ENCODE measurements around the gene ALX1.

The ALX1 gene

DNA sequence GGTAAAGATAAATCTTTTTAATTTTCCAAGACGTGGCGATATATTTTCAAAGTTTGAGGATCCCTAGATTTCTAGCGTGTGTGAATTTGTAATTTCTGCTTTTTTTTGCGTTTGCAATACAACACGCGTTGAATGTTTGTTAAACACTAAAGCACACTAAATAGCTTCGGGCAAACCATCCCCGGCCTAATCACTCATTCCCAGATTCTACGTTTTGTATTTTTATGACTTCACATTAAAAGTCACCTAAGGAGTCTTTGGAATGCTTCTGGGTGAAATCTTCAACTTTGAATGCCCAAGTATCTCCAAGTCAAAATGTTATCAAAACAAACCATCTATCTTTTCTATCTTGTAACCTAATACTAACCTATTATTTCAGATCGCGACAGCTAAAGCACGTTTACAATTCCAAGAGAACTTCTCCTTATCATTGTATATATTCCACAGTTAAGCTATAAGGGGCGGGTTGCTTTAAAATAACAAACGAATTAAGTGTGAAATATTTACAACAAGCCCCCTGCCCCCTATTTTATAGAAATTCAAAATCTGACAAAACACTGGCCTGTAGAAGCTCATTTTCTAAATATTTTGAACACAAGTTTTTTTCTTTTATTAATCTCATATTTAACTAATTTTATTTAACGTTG, 1.1 kb downstream of the ALX1 start:
- TF ChIP-seq FOXP2 (optimal IDR thresholded peaks at IDR 0.05; ENCODE audit: control extremely low read depth, extremely low read length, insufficient read depth) = no peak
- TF ChIP-seq EZH2 (IDR thresholded peaks at IDR 0.05) = no peak
- no peak for TF ChIP-seq POLR2AphosphoS5 (IDR thresholded peaks at IDR 0.05; ENCODE audit: borderline replicate concordance, low read depth, low read length)
- Histone ChIP-seq H3K4me3 (peak overlapping the region; percentile 95), H3K9ac (ENCODE audit: insufficient read length) (peak overlapping the region; percentile 92), H3K9me3 (ENCODE audit: low read depth, low read length) (no peaks in the 10 kb centered on the region), H3K27ac (peak overlapping the region; percentile 93), H3K36me3 (ENCODE audit: insufficient read depth, low read length) (no peaks in the 10 kb centered on the region)
- no peak for DNase-seq (ENCODE audit: low read depth, low spot score)

DNA sequence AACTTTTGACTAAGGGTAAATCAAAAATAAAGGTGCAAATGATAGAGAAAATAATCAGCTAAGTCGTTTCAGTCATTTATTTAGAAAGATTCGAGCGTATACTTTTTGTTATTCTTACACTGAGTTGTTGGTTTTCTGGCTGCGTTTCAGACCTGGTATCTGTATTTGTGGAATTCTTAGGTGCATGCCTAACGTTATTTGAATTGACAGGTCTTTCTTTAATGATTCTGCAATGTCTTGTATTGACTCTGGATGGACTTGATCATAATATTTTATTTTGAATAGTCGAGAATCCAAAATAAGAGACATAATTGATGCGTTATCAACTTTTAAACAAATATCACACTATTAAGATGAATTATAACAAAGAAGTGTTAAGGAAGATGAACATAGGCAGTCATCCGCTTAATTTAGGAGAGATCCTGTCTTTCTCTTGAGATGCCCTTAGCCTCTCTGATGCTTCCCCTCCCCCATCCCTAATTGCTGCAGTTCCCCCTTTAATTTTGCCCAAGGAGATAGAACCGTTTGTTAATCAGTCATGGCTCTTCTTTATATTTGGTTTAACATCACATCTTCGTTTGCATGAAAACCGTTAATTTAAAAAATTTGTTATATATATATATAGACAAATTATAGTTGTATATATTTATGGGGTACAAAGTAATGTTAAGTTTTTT, 1.8 kb downstream of the ALX1 start:
- H3K9me3 ChIP-seq (ENCODE audit: low read depth, low read length) = no peaks in the 10 kb centered on the region
- H3K4me3 ChIP-seq = peak overlapping the region; percentile 95
- H3K9ac ChIP-seq (ENCODE audit: insufficient read length) = peak overlapping the region; percentile 92
- DNase-seq (ENCODE audit: low read depth, low spot score) = no peak
- H3K36me3 ChIP-seq (ENCODE audit: insufficient read depth, low read length) = no peaks in the 10 kb centered on the region
- peak overlapping the region; percentile 93; the same call in 1 of the 2 replicates for H3K27ac ChIP-seq
- TF ChIP-seq POLR2AphosphoS5 (IDR thresholded peaks at IDR 0.05; ENCODE audit: borderline replicate concordance, low read depth, low read length) = no peak
- TF ChIP-seq FOXP2 (optimal IDR thresholded peaks at IDR 0.05; ENCODE audit: control extremely low read depth, extremely low read length, insufficient read depth) = no peak

DNA sequence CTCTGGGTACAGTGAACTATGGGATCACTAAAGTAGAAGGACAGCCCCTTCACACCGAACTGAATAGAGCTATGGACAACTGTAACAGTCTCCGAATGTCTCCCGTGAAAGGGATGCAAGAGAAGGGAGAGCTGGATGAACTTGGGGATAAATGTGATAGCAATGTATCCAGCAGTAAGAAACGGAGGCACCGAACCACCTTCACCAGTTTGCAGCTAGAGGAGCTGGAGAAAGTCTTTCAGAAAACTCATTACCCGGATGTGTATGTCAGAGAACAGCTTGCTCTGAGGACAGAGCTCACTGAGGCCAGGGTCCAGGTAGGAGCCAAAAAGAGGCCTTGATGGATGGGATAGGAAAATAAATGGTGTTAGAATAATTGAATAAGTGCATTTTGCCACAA, 3.5 kb downstream of the ALX1 start:
- TF ChIP-seq FOXP2 (optimal IDR thresholded peaks at IDR 0.05; ENCODE audit: control extremely low read depth, extremely low read length, insufficient read depth) (no peak), EZH2 (IDR thresholded peaks at IDR 0.05) (no peak), POLR2AphosphoS5 (IDR thresholded peaks at IDR 0.05; ENCODE audit: borderline replicate concordance, low read depth, low read length) (no peak)
- Histone ChIP-seq H3K36me3 (ENCODE audit: insufficient read depth, low read length) (peaks cover 5% of the 10 kb centered on the region), H3K9ac (ENCODE audit: insufficient read length) (peak overlapping the region; percentile 67), H3K4me3 (peak overlapping the region; percentile 95), H3K9me3 (ENCODE audit: low read depth, low read length) (no peaks in the 10 kb centered on the region), H3K27ac (peak overlapping the region; percentile 53; the same call in 1 of the 2 replicates)
- DNase-seq (ENCODE audit: low read depth, low spot score) = no peak

DNA sequence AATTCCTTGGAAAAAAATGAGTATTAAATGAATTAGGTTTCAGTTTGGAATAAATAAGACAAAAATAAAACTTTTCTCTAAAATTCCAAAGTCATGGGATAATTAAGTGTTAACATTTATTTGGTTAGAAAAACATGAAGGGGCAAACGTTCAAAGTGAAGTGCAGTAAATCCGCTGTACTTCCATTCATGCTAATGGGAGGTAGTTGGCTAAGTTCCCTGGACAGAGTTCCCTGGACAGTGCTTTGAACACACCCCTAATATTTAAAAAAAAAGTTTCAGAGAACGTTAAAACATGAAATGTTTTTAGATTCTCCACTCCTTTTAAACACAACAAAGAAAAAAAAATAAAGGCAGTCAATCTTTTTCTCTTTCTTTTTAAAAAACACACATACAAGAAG, 16.3 kb downstream of the ALX1 start:
- TF ChIP-seq EZH2 (IDR thresholded peaks at IDR 0.05) (no peak), FOXP2 (optimal IDR thresholded peaks at IDR 0.05; ENCODE audit: control extremely low read depth, extremely low read length, insufficient read depth) (no peak), POLR2AphosphoS5 (IDR thresholded peaks at IDR 0.05; ENCODE audit: borderline replicate concordance, low read depth, low read length) (no peak)
- Histone ChIP-seq H3K4me3 (no peak overlapping the region), H3K9me3 (ENCODE audit: low read depth, low read length) (no peaks in the 10 kb centered on the region; the same call in 1 of the 2 replicates), H3K9ac (ENCODE audit: insufficient read length) (no peak overlapping the region), H3K36me3 (ENCODE audit: insufficient read depth, low read length) (peaks cover 17% of the 10 kb centered on the region), H3K27ac (no peak overlapping the region)
- DNase-seq (ENCODE audit: low read depth, low spot score) = no peak

DNA sequence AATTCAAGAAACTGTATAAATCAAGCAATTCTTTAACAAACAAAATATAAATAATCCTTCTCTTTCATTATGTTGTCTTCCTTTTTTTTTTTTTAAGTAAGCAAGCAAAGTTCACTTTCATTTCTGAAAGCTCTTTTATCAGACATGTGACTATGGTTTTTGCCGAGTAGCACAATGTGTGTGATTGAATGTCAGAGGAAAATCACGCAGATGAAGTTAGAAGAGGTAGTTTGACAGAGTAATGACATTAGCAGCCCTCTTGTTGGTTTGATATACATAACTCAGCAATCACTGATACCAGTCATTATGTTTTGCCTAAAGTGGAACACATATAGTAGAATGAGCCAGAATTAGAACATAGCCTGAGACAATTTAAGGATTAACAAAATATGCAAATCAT, 19.0 kb downstream of the ALX1 start:
- no peak for DNase-seq (ENCODE audit: low read depth, low spot score)
- Histone ChIP-seq H3K9ac (ENCODE audit: insufficient read length) (no peak overlapping the region), H3K27ac (peak overlapping the region; percentile 12; the same call in 1 of the 2 replicates), H3K4me3 (no peak overlapping the region), H3K36me3 (ENCODE audit: insufficient read depth, low read length) (peaks cover 12% of the 10 kb centered on the region), H3K9me3 (ENCODE audit: low read depth, low read length) (no peaks in the 10 kb centered on the region; the same call in 1 of the 2 replicates)
- TF ChIP-seq FOXP2 (optimal IDR thresholded peaks at IDR 0.05; ENCODE audit: control extremely low read depth, extremely low read length, insufficient read depth) = no peak
- TF ChIP-seq EZH2 (IDR thresholded peaks at IDR 0.05) = no peak
- no peak for TF ChIP-seq POLR2AphosphoS5 (IDR thresholded peaks at IDR 0.05; ENCODE audit: borderline replicate concordance, low read depth, low read length)

DNA sequence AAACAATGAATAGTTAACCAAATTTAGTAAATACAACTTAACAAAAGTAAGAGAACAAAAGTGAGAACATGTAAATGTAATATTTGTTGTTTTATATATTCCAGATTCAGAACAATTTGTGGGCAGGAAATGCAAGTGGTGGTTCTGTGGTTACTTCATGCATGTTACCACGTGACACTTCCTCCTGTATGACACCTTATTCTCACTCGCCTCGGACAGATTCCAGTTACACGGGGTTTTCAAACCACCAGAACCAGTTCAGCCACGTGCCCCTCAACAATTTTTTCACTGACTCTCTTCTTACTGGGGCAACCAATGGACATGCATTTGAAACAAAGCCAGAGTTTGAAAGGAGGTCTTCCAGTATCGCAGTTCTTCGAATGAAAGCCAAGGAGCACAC, 21.0 kb downstream of the ALX1 start:
- no peak for DNase-seq (ENCODE audit: low read depth, low spot score)
- no peak overlapping the region for H3K27ac ChIP-seq
- no peak for TF ChIP-seq EZH2 (IDR thresholded peaks at IDR 0.05)
- TF ChIP-seq FOXP2 (optimal IDR thresholded peaks at IDR 0.05; ENCODE audit: control extremely low read depth, extremely low read length, insufficient read depth) = no peak
- no peak for TF ChIP-seq POLR2AphosphoS5 (IDR thresholded peaks at IDR 0.05; ENCODE audit: borderline replicate concordance, low read depth, low read length)
- H3K4me3 ChIP-seq = no peak overlapping the region
- peaks cover 12% of the 10 kb centered on the region for H3K36me3 ChIP-seq (ENCODE audit: insufficient read depth, low read length)
- H3K9me3 ChIP-seq (ENCODE audit: low read depth, low read length) = no peaks in the 10 kb centered on the region; the same call in 1 of the 2 replicates
- no peak overlapping the region for H3K9ac ChIP-seq (ENCODE audit: insufficient read length)

DNA sequence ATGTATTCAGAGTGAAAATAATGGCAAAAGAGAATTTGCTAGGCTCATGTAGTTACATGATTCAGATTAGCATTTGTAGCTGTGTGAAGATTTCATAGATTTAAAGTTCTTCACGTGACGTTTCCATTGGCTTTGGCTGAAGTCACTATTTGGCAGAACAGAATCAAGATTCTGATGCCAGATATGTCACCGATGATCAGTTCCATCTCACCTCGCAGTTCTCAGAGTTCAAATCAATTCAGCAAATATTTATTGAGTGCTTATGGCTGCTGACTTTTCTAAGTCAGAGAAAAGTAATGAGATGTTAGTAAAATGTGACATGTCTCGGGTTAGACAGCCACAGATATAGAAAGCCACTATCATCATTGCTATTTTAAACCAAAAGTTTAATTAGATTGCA, 28.4 kb downstream of the ALX1 start:
- Histone ChIP-seq H3K9me3 (ENCODE audit: low read depth, low read length) (no peaks in the 10 kb centered on the region), H3K36me3 (ENCODE audit: insufficient read depth, low read length) (no peaks in the 10 kb centered on the region)

DNA sequence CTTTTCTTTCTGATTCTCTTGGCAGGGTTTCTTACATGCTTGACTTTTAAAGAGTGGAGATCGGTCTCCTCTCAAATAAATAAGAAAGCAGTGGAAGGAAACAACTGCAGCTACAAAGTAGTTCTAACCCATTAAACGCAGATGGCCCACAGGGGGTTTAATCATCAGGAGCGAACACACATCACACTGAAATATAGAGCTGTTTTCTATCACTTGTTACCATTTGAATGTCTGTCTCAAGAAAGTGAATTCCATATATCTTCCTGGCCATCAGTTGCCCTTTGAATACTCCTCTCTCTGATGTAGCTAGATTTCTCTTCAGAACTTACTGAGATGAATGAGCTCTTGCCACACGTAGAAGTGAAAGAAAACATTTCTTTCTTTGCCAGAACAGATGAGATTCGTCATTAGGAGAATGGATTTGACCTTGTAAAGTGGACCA, 29.1 kb downstream of the ALX1 start:
- Histone ChIP-seq H3K36me3 (ENCODE audit: insufficient read depth, low read length) (no peaks in the 10 kb centered on the region), H3K9ac (ENCODE audit: insufficient read length) (no peak overlapping the region), H3K9me3 (ENCODE audit: low read depth, low read length) (no peaks in the 10 kb centered on the region), H3K4me3 (0 out of 2 replicates have a peak overlapping the region, but pooled peaks have one; percentile 12), H3K27ac (peak overlapping the region; percentile 53; the same call in 1 of the 2 replicates)
- no peak for DNase-seq (ENCODE audit: low read depth, low spot score)
- no peak for TF ChIP-seq EZH2 (IDR thresholded peaks at IDR 0.05)
- no peak for TF ChIP-seq FOXP2 (optimal IDR thresholded peaks at IDR 0.05; ENCODE audit: control extremely low read depth, extremely low read length, insufficient read depth)
- no peak for TF ChIP-seq POLR2AphosphoS5 (IDR thresholded peaks at IDR 0.05; ENCODE audit: borderline replicate concordance, low read depth, low read length)

More for the DNA sequence above, 28.4 kb downstream of the ALX1 start:
- Histone ChIP-seq H3K27ac (no peak overlapping the region), H3K4me3 (no peak overlapping the region), H3K9ac (ENCODE audit: insufficient read length) (no peak overlapping the region)
- no peak for DNase-seq (ENCODE audit: low read depth, low spot score)
- TF ChIP-seq FOXP2 (optimal IDR thresholded peaks at IDR 0.05; ENCODE audit: control extremely low read depth, extremely low read length, insufficient read depth) (no peak), POLR2AphosphoS5 (IDR thresholded peaks at IDR 0.05; ENCODE audit: borderline replicate concordance, low read depth, low read length) (no peak), EZH2 (IDR thresholded peaks at IDR 0.05) (no peak)
